HL-60 (cell line): Measurements from ENCODE around the gene PMVK.

ENCODE experiments used
- DNase-seq, 2 experiments: peaks; one replicate each; pipeline ENCODE4 v3.0.0-alpha.2; 2010 to 2020; ENCODE audit warnings: low read depth in 1 of 2, low spot score in 1 of 2
- H3K27ac ChIP-seq: fragments of 250-450 bp; sonication (Bioruptor Pico); replicated peaks from 2 replicates; pipeline ENCODE4 v1.5.1; 2020; ENCODE audit warnings: mild to moderate bottlenecking, moderate library complexity
- H3K27me3 ChIP-seq: fragments of 250-450 bp; sonication (Bioruptor Pico); 2 replicates; pipeline ENCODE4 v1.5.1; 2021; ENCODE audit warnings: mild to moderate bottlenecking, moderate library complexity; ENCODE audit not compliant: insufficient read depth, poor library complexity, severe bottlenecking
- H3K4me3 ChIP-seq: replicated peaks from 2 replicates; pipeline ENCODE4 v1.5.1; 2011; ENCODE audit warnings: mild to moderate bottlenecking, control low read depth, low read length; ENCODE audit not compliant: insufficient read depth
- GABPA ChIP-seq: IDR thresholded peaks from 2 replicates; pipeline ENCODE4 v1.6.1; 2012; ENCODE audit warnings: low read depth
- POLR2AphosphoS5 ChIP-seq: IDR thresholded peaks from 2 replicates; pipeline ENCODE4 v1.6.1; 2012; ENCODE audit warnings: low read depth
- SPI1 ChIP-seq: IDR thresholded peaks from 2 replicates; pipeline ENCODE4 v1.6.1; 2012; ENCODE audit warnings: low read depth, mild to moderate bottlenecking, borderline replicate concordance
- TF ChIP-seq, protein P1 (sequence below): IDR thresholded peaks from 2 replicates; pipeline ENCODE4 v1.6.1; 2012; ENCODE audit warnings: low read depth; ENCODE audit not compliant: insufficient replicate concordance
- TF ChIP-seq, protein P2 (sequence below): IDR thresholded peaks from one replicate; pipeline ENCODE4 v1.5.1; 2011; ENCODE audit warnings: low read length, control low read depth, inconsistent platforms; ENCODE audit not compliant: insufficient read depth

Gene PMVK

GRCh38 chr1:154884869-154885701, 51.4 kb downstream of the PMVK start:
- no peak overlapping the region for H3K4me3 ChIP-seq
- TF ChIP-seq POLR2AphosphoS5 (no peak), GABPA (no peak), SPI1 (no peak)
- TF ChIP-seq, protein P1, sequence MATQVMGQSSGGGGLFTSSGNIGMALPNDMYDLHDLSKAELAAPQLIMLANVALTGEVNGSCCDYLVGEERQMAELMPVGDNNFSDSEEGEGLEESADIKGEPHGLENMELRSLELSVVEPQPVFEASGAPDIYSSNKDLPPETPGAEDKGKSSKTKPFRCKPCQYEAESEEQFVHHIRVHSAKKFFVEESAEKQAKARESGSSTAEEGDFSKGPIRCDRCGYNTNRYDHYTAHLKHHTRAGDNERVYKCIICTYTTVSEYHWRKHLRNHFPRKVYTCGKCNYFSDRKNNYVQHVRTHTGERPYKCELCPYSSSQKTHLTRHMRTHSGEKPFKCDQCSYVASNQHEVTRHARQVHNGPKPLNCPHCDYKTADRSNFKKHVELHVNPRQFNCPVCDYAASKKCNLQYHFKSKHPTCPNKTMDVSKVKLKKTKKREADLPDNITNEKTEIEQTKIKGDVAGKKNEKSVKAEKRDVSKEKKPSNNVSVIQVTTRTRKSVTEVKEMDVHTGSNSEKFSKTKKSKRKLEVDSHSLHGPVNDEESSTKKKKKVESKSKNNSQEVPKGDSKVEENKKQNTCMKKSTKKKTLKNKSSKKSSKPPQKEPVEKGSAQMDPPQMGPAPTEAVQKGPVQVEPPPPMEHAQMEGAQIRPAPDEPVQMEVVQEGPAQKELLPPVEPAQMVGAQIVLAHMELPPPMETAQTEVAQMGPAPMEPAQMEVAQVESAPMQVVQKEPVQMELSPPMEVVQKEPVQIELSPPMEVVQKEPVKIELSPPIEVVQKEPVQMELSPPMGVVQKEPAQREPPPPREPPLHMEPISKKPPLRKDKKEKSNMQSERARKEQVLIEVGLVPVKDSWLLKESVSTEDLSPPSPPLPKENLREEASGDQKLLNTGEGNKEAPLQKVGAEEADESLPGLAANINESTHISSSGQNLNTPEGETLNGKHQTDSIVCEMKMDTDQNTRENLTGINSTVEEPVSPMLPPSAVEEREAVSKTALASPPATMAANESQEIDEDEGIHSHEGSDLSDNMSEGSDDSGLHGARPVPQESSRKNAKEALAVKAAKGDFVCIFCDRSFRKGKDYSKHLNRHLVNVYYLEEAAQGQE, result no peak
- TF ChIP-seq, protein P2, sequence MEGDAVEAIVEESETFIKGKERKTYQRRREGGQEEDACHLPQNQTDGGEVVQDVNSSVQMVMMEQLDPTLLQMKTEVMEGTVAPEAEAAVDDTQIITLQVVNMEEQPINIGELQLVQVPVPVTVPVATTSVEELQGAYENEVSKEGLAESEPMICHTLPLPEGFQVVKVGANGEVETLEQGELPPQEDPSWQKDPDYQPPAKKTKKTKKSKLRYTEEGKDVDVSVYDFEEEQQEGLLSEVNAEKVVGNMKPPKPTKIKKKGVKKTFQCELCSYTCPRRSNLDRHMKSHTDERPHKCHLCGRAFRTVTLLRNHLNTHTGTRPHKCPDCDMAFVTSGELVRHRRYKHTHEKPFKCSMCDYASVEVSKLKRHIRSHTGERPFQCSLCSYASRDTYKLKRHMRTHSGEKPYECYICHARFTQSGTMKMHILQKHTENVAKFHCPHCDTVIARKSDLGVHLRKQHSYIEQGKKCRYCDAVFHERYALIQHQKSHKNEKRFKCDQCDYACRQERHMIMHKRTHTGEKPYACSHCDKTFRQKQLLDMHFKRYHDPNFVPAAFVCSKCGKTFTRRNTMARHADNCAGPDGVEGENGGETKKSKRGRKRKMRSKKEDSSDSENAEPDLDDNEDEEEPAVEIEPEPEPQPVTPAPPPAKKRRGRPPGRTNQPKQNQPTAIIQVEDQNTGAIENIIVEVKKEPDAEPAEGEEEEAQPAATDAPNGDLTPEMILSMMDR, result no peak
- H3K27ac ChIP-seq, result no peak overlapping the region
- DNase-seq, result no peak
- H3K27me3 ChIP-seq, result peaks cover 3% of the 10 kb centered on the region

DNA sequence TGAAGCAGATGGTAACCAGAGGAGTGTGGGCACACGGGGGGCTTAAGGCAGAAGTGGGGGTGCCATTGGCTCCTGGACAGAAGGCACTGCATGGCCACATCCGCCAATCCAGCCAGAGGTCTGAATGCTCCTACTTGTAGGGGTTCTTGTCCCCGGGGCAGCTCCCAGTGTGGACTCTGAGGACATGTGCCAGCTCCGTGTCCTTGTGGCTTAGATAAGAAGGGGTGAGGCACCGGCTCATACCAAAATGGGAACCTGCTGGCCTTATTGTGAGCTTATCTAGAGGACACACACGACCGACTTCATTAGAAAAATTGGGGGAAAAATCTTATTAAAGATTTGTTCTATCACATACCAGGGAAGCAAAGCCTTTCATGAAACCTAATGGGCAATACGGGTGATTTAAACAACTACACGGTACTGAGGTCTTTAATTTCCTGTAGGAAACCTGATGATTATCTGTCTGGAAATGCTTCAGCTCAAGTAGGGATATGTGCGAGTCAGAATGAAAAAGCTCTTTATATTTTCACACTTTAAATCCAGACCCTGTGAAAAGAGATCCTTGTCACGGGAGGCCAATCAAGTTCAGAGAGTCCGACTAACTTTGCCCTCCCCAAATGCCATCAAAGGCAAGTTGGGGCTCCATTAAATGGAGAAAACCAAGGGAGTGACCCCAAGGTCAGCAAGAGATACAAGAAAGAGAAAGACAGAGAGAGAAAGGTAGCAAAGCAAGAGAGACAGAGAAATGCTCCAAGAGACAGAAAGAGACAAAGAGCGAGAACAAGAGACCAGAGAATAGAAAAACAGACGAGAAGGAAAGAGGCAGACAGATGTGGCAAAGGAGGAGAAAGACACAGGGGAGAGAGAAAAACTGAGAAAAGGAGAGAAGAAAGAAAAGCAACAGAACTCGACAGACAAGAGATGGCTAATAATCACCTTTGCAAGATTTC, 52.3 kb downstream of the PMVK start:
- TF ChIP-seq POLR2AphosphoS5 (no peak), SPI1 (no peak), GABPA (no peak)
- TF ChIP-seq, protein P1, result no peak
- TF ChIP-seq, protein P2, result no peak
- Histone ChIP-seq H3K27me3 (peaks cover 3% of the 10 kb centered on the region), H3K4me3 (no peak overlapping the region), H3K27ac (no peak overlapping the region)
- DNase-seq, result no peak

DNA sequence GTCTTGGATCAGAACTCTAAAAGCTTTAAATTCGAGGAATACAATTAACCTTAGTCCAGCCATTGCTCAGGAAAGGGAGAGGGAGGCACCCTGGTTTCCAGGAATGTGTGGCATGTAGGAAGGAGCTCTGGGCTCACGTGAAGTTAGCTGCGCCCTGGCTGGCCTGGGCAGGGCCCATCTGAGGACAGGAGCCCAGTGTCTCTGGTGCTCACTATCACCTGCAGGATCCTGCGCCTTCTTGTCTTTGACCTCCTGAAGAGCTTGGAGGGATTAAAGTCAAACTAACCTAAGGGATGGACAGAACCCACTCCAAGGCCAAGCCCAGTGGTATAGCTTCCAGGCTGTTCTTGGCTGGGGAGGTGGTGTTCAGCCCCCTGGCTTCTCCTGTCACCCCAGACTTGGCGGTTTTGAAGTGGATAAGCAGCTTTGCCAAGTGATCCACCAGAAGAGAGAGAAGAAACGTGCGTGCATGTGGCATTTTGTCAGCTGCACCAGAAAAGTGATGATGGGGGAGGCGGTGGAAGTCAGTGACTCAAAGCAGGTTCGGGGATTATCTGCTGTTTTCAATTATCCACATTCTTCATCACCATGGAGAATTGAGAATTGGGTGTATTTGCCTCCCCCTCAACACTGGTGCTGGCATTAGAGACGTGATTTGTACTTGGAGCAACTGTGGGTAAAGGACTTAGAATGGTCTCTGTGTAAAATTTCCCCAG, 54.5 kb downstream of the PMVK start:
- H3K27ac ChIP-seq, result no peak overlapping the region
- H3K4me3 ChIP-seq, result no peak overlapping the region
- no peak for DNase-seq
- H3K27me3 ChIP-seq, result peaks cover 3% of the 10 kb centered on the region
- TF ChIP-seq, protein P1, result no peak
- TF ChIP-seq GABPA, result no peak
- TF ChIP-seq POLR2AphosphoS5, result no peak
- no peak for TF ChIP-seq SPI1
- TF ChIP-seq, protein P2, result no peak
